Stimulated activated CD8-positive, alpha-beta memory T cell treated with anti-CD3 and anti-CD28 coated beads, Interleukin-2, amount 100 ng/mL, for 48 hours (primary cell): ENCODE results near the gene RAB3IL1.

Experiments used
- DNase-seq, 2 donors: peaks; one replicate each; pipeline ENCODE4 v3.0.0-alpha.2; 2020; ENCODE audit warnings: low read depth in 2 of 2

RAB3IL1 gene

GRCh38 chr11:61866958-61867343 lies 50.4 kb downstream of the RAB3IL1 start:
- no peak for DNase-seq

GRCh38 chr11:61866231-61866957 lies 51.0 kb downstream of the RAB3IL1 start:
- DNase-seq, result no peak

- DNase-seq, result no peak
Observed at GRCh38 chr11:61864814-61865775, 52.3 kb downstream of the RAB3IL1 start.

- DNase-seq, result no peak
Observed at GRCh38 chr11:61863548-61864081, 53.8 kb downstream of the RAB3IL1 start.

GRCh38 chr11:61862714-61863547 lies 54.4 kb downstream of the RAB3IL1 start:
- DNase-seq, result no peak

GRCh38 chr11:61861634-61862033 lies 55.7 kb downstream of the RAB3IL1 start:
- DNase-seq, result no peak

GRCh38 chr11:61860054-61860903 lies 57.1 kb downstream of the RAB3IL1 start:
- DNase-seq, result no peak

GRCh38 chr11:61855939-61856680 lies 61.3 kb downstream of the RAB3IL1 start:
- DNase-seq, result no peak

GRCh38 chr11:61854966-61855714 lies 62.2 kb downstream of the RAB3IL1 start:
- DNase-seq, result no peak

- no peak for DNase-seq
Observed at GRCh38 chr11:61854206-61854895, 63.0 kb downstream of the RAB3IL1 start.

GRCh38 chr11:61853698-61854169 lies 63.6 kb downstream of the RAB3IL1 start:
- no peak for DNase-seq

GRCh38 chr11:61851900-61852295 lies 65.5 kb downstream of the RAB3IL1 start:
- no peak for DNase-seq

GRCh38 chr11:61851113-61851899 lies 66.1 kb downstream of the RAB3IL1 start:
- no peak for DNase-seq

- no peak for DNase-seq
Observed at GRCh38 chr11:61850687-61851086, 66.7 kb downstream of the RAB3IL1 start.

- no peak for DNase-seq
Observed at GRCh38 chr11:61848631-61849030, 68.7 kb downstream of the RAB3IL1 start.

- no peak for DNase-seq
Observed at GRCh38 chr11:61847914-61848581, 69.3 kb downstream of the RAB3IL1 start.
